Keratinocyte (primary cell): ENCODE measurements around the gene B9D2.

ENCODE experiments used
- CTCF ChIP-seq, 3 experiments: IDR thresholded peaks in 1 of 3; conservative IDR thresholded peaks in 1 of 3; optimal IDR thresholded peaks in 1 of 3; 2 replicates in 2 of 3; 3 replicates in 1 of 3; pipeline versions ENCODE3 to v1.5.1; 2011; ENCODE audit warnings: low read length in 3 of 3, mild to moderate bottlenecking in 3 of 3, moderate library complexity in 2 of 3, control low read depth in 1 of 3, inconsistent platforms in 1 of 3; ENCODE audit not compliant: insufficient read depth in 2 of 3; ENCODE audit errors: extremely low read depth in 1 of 3
- EZH2 ChIP-seq: IDR thresholded peaks from one replicate; pipeline ENCODE4 v1.6.1; 2012; ENCODE audit warnings: inconsistent platforms, mild to moderate bottlenecking, low read length, moderate library complexity

GRCh38 chr19:41323023-41323422 lies 40.9 kb downstream of the B9D2 start:
- TF ChIP-seq CTCF (optimal IDR thresholded peaks at IDR 0.05 in 1 of 3, IDR thresholded peaks at IDR 0.05 in 1 of 3, conservative IDR thresholded peaks at IDR 0.05 in 1 of 3; ENCODE audit: extremely low read depth in 1 of 3, insufficient read depth in 2 of 3, low read length in 3 of 3), result no peak
- TF ChIP-seq EZH2, result no peak
